IMR-90 (cell line): ENCODE measurements around the gene ENTPD7. TPM values are rescaled to one million over a fixed set of nuclear protein-coding genes. Genes with fewer than 3 reads are reported as not detected.

Source experiments
- ATAC-seq: fragments of 200-7000 bp; cut with Tn5 transposase; 2 replicates; pipeline ENCODE4 v1.9.1; 2020; ENCODE audit warnings: low read depth, mild to moderate bottlenecking, moderate library complexity
- BruUV-seq: library from RNA; stranded (reverse); fragments of 400-500 nt; replicated peaks from 2 replicates; lab custom pipeline; 2021; lab: Mats Ljungman, UMichigan
- CTCF ChIA-PET: fragments of 300-600 bp; formaldehyde crosslinking; extraction: SDS; loops from one replicate; lab custom pipeline; 2021; ENCODE audit warnings: antibody characterized with exemption; lab: Yijun Ruan, JAX
- POLR2A ChIA-PET: fragments of 300-600 bp; sonication (Branson Sonifier 250); formaldehyde crosslinking; loops from one replicate; lab custom pipeline; 2022; ENCODE audit warnings: antibody characterized with exemption; ENCODE audit not compliant: unreplicated experiment; lab: Charles Lee
- DNase-seq: peaks from one replicate; pipeline ENCODE4 v3.0.0; 2013
- H2AFZ ChIP-seq: replicated peaks from 2 replicates; pipeline ENCODE3; 2013; ENCODE audit warnings: low read length, mild to moderate bottlenecking; ENCODE audit not compliant: poor library complexity
- H2AK5ac ChIP-seq: 2 replicates; pipeline ENCODE4 v1.6.1; 2013; ENCODE audit warnings: low read depth, low read length, inconsistent platforms
- H2AK9ac ChIP-seq: replicated peaks from 2 replicates; pipeline ENCODE3; 2013; ENCODE audit warnings: mild to moderate bottlenecking, low read depth, low read length, moderate library complexity; ENCODE audit not compliant: poor library complexity
- H2BK120ac ChIP-seq: 2 replicates; pipeline ENCODE4 v1.6.1; 2013; ENCODE audit warnings: low read depth, low read length, inconsistent platforms
- H2BK15ac ChIP-seq: 3 replicates; pipeline ENCODE4 v1.6.1; 2013; ENCODE audit warnings: low read depth, low read length, inconsistent platforms
- H2BK20ac ChIP-seq: 2 replicates; pipeline ENCODE4 v1.6.1; 2013; ENCODE audit warnings: low read depth, mild to moderate bottlenecking, inconsistent platforms, low read length, moderate library complexity
- H2BK5ac ChIP-seq: 2 replicates; pipeline ENCODE4 v1.6.1; 2013; ENCODE audit warnings: mild to moderate bottlenecking, low read depth, low read length, inconsistent platforms; ENCODE audit not compliant: poor library complexity, severe bottlenecking
- H3K14ac ChIP-seq: replicated peaks from 2 replicates; pipeline ENCODE4 v1.6.1; 2013; ENCODE audit warnings: low read depth, low read length, inconsistent platforms
- H3K18ac ChIP-seq: 2 replicates; pipeline ENCODE4 v1.6.1; 2013; ENCODE audit warnings: low read depth, low read length, control low read depth
- H3K23ac ChIP-seq: 2 replicates; pipeline ENCODE4 v1.6.1; 2013; ENCODE audit warnings: low read depth, low read length, inconsistent platforms
- H3K27ac ChIP-seq: 2 replicates; pipeline ENCODE4 v1.5.1; 2013; ENCODE audit warnings: mild to moderate bottlenecking, control low read depth, low read length; ENCODE audit not compliant: insufficient read depth
- H3K27me3 ChIP-seq: 2 replicates; pipeline ENCODE4 v1.6.1; 2013; ENCODE audit warnings: low read length; ENCODE audit not compliant: control insufficient read depth, insufficient read depth
- H3K36me3 ChIP-seq: 2 replicates; pipeline ENCODE4 v1.6.1; 2013; ENCODE audit warnings: low read length, mixed read lengths; ENCODE audit not compliant: control insufficient read depth, insufficient read depth
- H3K4ac ChIP-seq: 2 replicates; pipeline ENCODE4 v1.6.1; 2013; ENCODE audit warnings: low read depth, low read length, inconsistent platforms
- H3K4me1 ChIP-seq: 2 replicates; pipeline ENCODE4 v1.6.1; 2013; ENCODE audit warnings: low read length, mixed read lengths; ENCODE audit not compliant: control insufficient read depth, insufficient read depth
- H3K4me2 ChIP-seq: 2 replicates; pipeline ENCODE4 v1.6.1; 2013; ENCODE audit warnings: low read depth, mild to moderate bottlenecking, control low read depth, low read length, moderate library complexity
- H3K4me3 ChIP-seq: 2 replicates; pipeline ENCODE4 v1.5.1; 2013; ENCODE audit warnings: low read depth, mild to moderate bottlenecking, control low read depth, low read length, moderate library complexity; ENCODE audit not compliant: insufficient read depth
- H3K56ac ChIP-seq: 2 replicates; pipeline ENCODE4 v1.6.1; 2013; ENCODE audit warnings: low read length, inconsistent platforms; ENCODE audit not compliant: insufficient read depth; ENCODE audit errors: extremely low read depth
- H3K79me1 ChIP-seq, 2 experiments: 2 replicates each; pipeline ENCODE4 v1.6.1; 2013; ENCODE audit warnings: low read length in 2 of 2, inconsistent platforms in 1 of 2, low read depth in 1 of 2
- H3K9ac ChIP-seq: 2 replicates; pipeline ENCODE4 v1.6.1; 2013; ENCODE audit warnings: low read depth, low read length, control low read depth
- H3K9me1 ChIP-seq: 2 replicates; pipeline ENCODE4 v1.6.1; 2013; ENCODE audit warnings: low read length, inconsistent platforms; ENCODE audit not compliant: insufficient read depth
- H3K9me3 ChIP-seq: 2 replicates; pipeline ENCODE4 v1.6.1; 2013; ENCODE audit warnings: low read length; ENCODE audit not compliant: control insufficient read depth, insufficient read depth
- H4K20me1 ChIP-seq: 2 replicates; pipeline ENCODE4 v1.6.1; 2013; ENCODE audit warnings: low read length, inconsistent platforms; ENCODE audit not compliant: insufficient read depth
- H4K5ac ChIP-seq: 2 replicates; pipeline ENCODE4 v1.6.1; 2013; ENCODE audit warnings: mild to moderate bottlenecking, low read depth, low read length, control low read depth
- H4K8ac ChIP-seq, 2 experiments: 2 replicates each; pipeline ENCODE4 v1.6.1; 2013; ENCODE audit warnings: low read depth in 2 of 2, low read length in 2 of 2, control low read depth in 1 of 2, inconsistent platforms in 1 of 2
- H4K91ac ChIP-seq: 2 replicates; pipeline ENCODE4 v1.6.1; 2013; ENCODE audit warnings: low read depth, low read length, inconsistent platforms; ENCODE audit not compliant: insufficient read depth
- BHLHE40 ChIP-seq: fragments of 150-350 bp; IDR thresholded peaks from 2 replicates; pipeline ENCODE4 v1.6.1; 2016; ENCODE audit warnings: mild to moderate bottlenecking, low read depth, low read length
- CEBPB ChIP-seq: IDR thresholded peaks from 2 replicates; pipeline ENCODE4 v1.6.1; 2012; ENCODE audit warnings: low read depth, low read length, improper control_type of control experiment
- CHD1 ChIP-seq: IDR thresholded peaks from 2 replicates; pipeline ENCODE4 v1.6.1; 2012; ENCODE audit warnings: low read depth, low read length, improper control_type of control experiment
- CTCF ChIP-seq: conservative IDR thresholded peaks from 2 replicates; pipeline ENCODE4 v1.5.1; 2012; ENCODE audit warnings: mild to moderate bottlenecking, low read depth, low read length, improper control_type of control experiment
- ELK1 ChIP-seq: fragments of 150-350 bp; IDR thresholded peaks from 2 replicates; pipeline ENCODE4 v1.6.1; 2016; ENCODE audit warnings: low read depth, mild to moderate bottlenecking, low read length, moderate library complexity, borderline replicate concordance
- FOS ChIP-seq: fragments of 150-350 bp; IDR thresholded peaks from 2 replicates; pipeline ENCODE4 v1.6.1; 2016; ENCODE audit warnings: low read depth, low read length
- MAFK ChIP-seq: IDR thresholded peaks from 2 replicates; pipeline ENCODE4 v1.6.1; 2012; ENCODE audit warnings: low read depth, low read length, improper control_type of control experiment
- MAZ ChIP-seq: IDR thresholded peaks from 2 replicates; pipeline ENCODE4 v1.6.1; 2012; ENCODE audit warnings: low read depth, mild to moderate bottlenecking, low read length, improper control_type of control experiment, moderate library complexity, borderline replicate concordance
- MXI1 ChIP-seq: IDR thresholded peaks from 2 replicates; pipeline ENCODE4 v1.6.1; 2012; ENCODE audit warnings: low read depth, mild to moderate bottlenecking, low read length, moderate library complexity, borderline replicate concordance
- NFE2L2 ChIP-seq: fragments of 150-350 bp; IDR thresholded peaks from 2 replicates; pipeline ENCODE4 v1.6.1; 2016; ENCODE audit warnings: low read depth, mild to moderate bottlenecking, low read length
- RAD21 ChIP-seq: IDR thresholded peaks from 2 replicates; pipeline ENCODE4 v1.6.1; 2012; ENCODE audit warnings: low read length, improper control_type of control experiment
- RCOR1 ChIP-seq: IDR thresholded peaks from 2 replicates; pipeline ENCODE4 v1.6.1; 2012; ENCODE audit warnings: mild to moderate bottlenecking, low read length, improper control_type of control experiment; ENCODE audit not compliant: insufficient replicate concordance
- RFX5 ChIP-seq: IDR thresholded peaks from 2 replicates; pipeline ENCODE4 v1.8.0; 2012; ENCODE audit warnings: low read depth, mild to moderate bottlenecking, low read length, moderate library complexity
- SMC3 ChIP-seq: fragments of 150-350 bp; IDR thresholded peaks from 2 replicates; pipeline ENCODE4 v1.6.1; 2016; ENCODE audit warnings: low read depth, mild to moderate bottlenecking, antibody characterized with exemption, low read length, moderate library complexity
- USF2 ChIP-seq: fragments of 150-350 bp; IDR thresholded peaks from 2 replicates; pipeline ENCODE4 v1.6.1; 2017; ENCODE audit warnings: mild to moderate bottlenecking, antibody characterized with exemption, low read length, low read depth
- WGBS, 2 experiments: methylation state at CpG; one replicate each; pipeline versions ENCODE4 v1.1.5 to v1.1.7; 2013; ENCODE audit warnings: missing lambda C conversion rate in 2 of 2; ENCODE audit not compliant: insufficient read length in 1 of 2; ENCODE audit errors: extremely low coverage in 2 of 2; 5-methylcytosine and 5-hydroxymethylcytosine counted together
- dilution Hi-C: fragments of 300-500 bp; cut with HindIII; formaldehyde crosslinking; loops from one replicate; pipeline ENCODE4 v1.14.3; 2018; ENCODE audit warnings: low sequenced_read_pairs; ENCODE audit not compliant: unreplicated experiment
- in situ Hi-C: fragments of 300-500 bp; cut with MboI; formaldehyde crosslinking; loops from 3 replicates; pipeline ENCODE4 v1.14.3; 2019; ENCODE audit warnings: low sequenced_read_pairs, inconsistent platforms, mixed read lengths
- intact Hi-C: fragments of 100-400 bp; cut with micrococcal nuclease; formaldehyde crosslinking; loops from 2 replicates; pipeline ENCODE4 v1.10.0; 2022
- polyA plus RNA-seq, 3 experiments: library from polyadenylated mRNA; depleted of rRNA; stranded (reverse); fragments of >200 nt; gene quantifications; 2 replicates each; pipeline ENCODE4 v1.2.3, GENCODE V29; 2012; ENCODE audit warnings: low replicate concordance in 1 of 3
- total RNA-seq: library from RNA; depleted of rRNA; stranded (reverse); fragments of >200 nt; gene quantifications from 2 replicates; pipeline ENCODE4 v1.2.3, GENCODE V29; 2012

ENTPD7 gene
- total and polyA plus RNA-seq, 2 of the 4 experiments (the other 2 are of a cell fraction), result 8.0 to 23.3 TPM

- Histone ChIP-seq H3K27ac (no peak overlapping the region), H4K5ac (no peak overlapping the region), H3K23ac (no peak overlapping the region), H2AFZ (no peak overlapping the region), H3K79me1 (peaks cover 17 to 27% of the 10 kb centered on the region in 2 experiments; a peak in 3 of 4 replicates), H2BK15ac (no peak overlapping the region), H3K4me1 (peaks cover 12% of the 10 kb centered on the region), H3K14ac (no peak overlapping the region), H3K4me2 (no peak overlapping the region), H3K4me3 (no peak overlapping the region), H4K20me1 (no peaks in the 10 kb centered on the region), H4K8ac (no peak overlapping the region), H3K9me1 (peaks cover 8% of the 10 kb centered on the region; the same call in 1 of the 2 replicates), H2AK9ac (no peak overlapping the region), H2BK20ac (no peak overlapping the region), H2AK5ac (no peak overlapping the region), H4K91ac (no peak overlapping the region), H3K56ac (no peak overlapping the region), H3K9me3 (no peaks in the 10 kb centered on the region), H3K27me3 (no peaks in the 10 kb centered on the region), H3K9ac (no peak overlapping the region), H3K18ac (no peak overlapping the region), H2BK5ac (no peak overlapping the region), H3K4ac (no peak overlapping the region), H2BK120ac (no peak overlapping the region), H3K36me3 (peaks cover 35% of the 10 kb centered on the region)
- in situ Hi-C loops (no loop called here), dilution Hi-C loops (no loop called here), intact Hi-C loops (no loop called here)
- no peak for TF ChIP-seq CEBPB
- no peak for TF ChIP-seq MAZ
- no peak for TF ChIP-seq BHLHE40
- no peak for TF ChIP-seq RAD21
- TF ChIP-seq CHD1, result no peak
- TF ChIP-seq RCOR1, result no peak
- no peak for TF ChIP-seq NFE2L2
- TF ChIP-seq RFX5, result no peak
- TF ChIP-seq MAFK, result no peak
- TF ChIP-seq ELK1, result no peak
- TF ChIP-seq FOS, result no peak
- TF ChIP-seq SMC3, result no peak
- no peak for TF ChIP-seq MXI1
- no peak for TF ChIP-seq USF2
- no peak for TF ChIP-seq CTCF
- DNase-seq (no peak), ATAC-seq (no peak)
- WGBS, 2 experiments, result no CpG with 5 or more reads among the region's 8 CpGs
- BruUV-seq, result no TSS peak
- ChIA-PET POLR2A (no interaction called here), CTCF (no interaction called here)
Measured at GRCh38 chr10:99698504-99699080, 39.3 kb downstream of the ENTPD7 start.
